Prostate gland (tissue), 2 donors: ENCODE results near the gene NOL9. TPM values are rescaled to one million over a fixed set of nuclear protein-coding genes. Genes with fewer than 3 reads are reported as not detected.

Experiments
- DNase-seq: peaks from one replicate; pipeline ENCODE4 v3.0.0-alpha.2; 2019; ENCODE audit warnings: low spot score
- H3K27ac ChIP-seq, 2 donors: fragments of 200-600 bp; sonication (generic); 2 replicates each; pipeline ENCODE4 v1.5.1; 2017 to 2019
- H3K27me3 ChIP-seq: fragments of 200-600 bp; sonication (generic); replicated peaks from 2 replicates; pipeline ENCODE4 v1.5.1; 2019; ENCODE audit not compliant: insufficient read depth
- H3K36me3 ChIP-seq, 2 donors: fragments of 200-600 bp; sonication (generic); 1 replicate in 1 of 2; 2 replicates in 1 of 2; pipeline versions ENCODE4 v1.5.1 to v1.8.1; 2017 to 2019
- H3K4me1 ChIP-seq: fragments of 200-600 bp; sonication (generic); replicated peaks from 2 replicates; pipeline ENCODE4 v1.5.1; 2019
- H3K4me3 ChIP-seq, 2 donors: fragments of 200-600 bp; sonication (generic); 2 replicates each; pipeline ENCODE4 v1.5.1; 2017 to 2019
- H3K9me3 ChIP-seq: fragments of 200-600 bp; sonication (generic); 2 replicates; pipeline ENCODE4 v1.5.1; 2017
- CTCF ChIP-seq, 4 experiments: fragments of 200-600 bp in 2 of 4; fragments of 450-650 bp in 2 of 4; sonication (generic) in 2 of 4; IDR thresholded peaks; 1 replicate in 3 of 4; 2 replicates in 1 of 4; pipeline ENCODE4 v1.5.1; 2016 to 2019; ENCODE audit warnings: antibody characterized with exemption in 4 of 4, mild to moderate bottlenecking in 2 of 4, moderate library complexity in 2 of 4
- POLR2A ChIP-seq: fragments of 450-650 bp; IDR thresholded peaks from one replicate; pipeline ENCODE4 v1.6.1; 2016; ENCODE audit warnings: antibody characterized with exemption, mild to moderate bottlenecking
- POLR2AphosphoS5 ChIP-seq: sonication (generic); formaldehyde crosslinking; IDR thresholded peaks from one replicate; pipeline ENCODE4 v1.6.1; 2017; ENCODE audit warnings: antibody characterized with exemption
- WGBS: methylation state at CpG from one replicate; pipeline ENCODE4 v1.1.5; 2018; 5-methylcytosine and 5-hydroxymethylcytosine counted together
- intact Hi-C: fragments of 100-400 bp; cut with DNase I; formaldehyde crosslinking; loops from one replicate; pipeline ENCODE4 v1.14.2; 2022
- total RNA-seq, 2 donors: library from RNA; depleted of rRNA; stranded (reverse); fragments of >200 nt; gene quantifications; one replicate each; pipeline ENCODE4 v1.1.0, GENCODE V29; 2016

Gene NOL9
- total RNA-seq, 2 donors from 2014 or later = 15.7 to 20.9 TPM

DNA sequence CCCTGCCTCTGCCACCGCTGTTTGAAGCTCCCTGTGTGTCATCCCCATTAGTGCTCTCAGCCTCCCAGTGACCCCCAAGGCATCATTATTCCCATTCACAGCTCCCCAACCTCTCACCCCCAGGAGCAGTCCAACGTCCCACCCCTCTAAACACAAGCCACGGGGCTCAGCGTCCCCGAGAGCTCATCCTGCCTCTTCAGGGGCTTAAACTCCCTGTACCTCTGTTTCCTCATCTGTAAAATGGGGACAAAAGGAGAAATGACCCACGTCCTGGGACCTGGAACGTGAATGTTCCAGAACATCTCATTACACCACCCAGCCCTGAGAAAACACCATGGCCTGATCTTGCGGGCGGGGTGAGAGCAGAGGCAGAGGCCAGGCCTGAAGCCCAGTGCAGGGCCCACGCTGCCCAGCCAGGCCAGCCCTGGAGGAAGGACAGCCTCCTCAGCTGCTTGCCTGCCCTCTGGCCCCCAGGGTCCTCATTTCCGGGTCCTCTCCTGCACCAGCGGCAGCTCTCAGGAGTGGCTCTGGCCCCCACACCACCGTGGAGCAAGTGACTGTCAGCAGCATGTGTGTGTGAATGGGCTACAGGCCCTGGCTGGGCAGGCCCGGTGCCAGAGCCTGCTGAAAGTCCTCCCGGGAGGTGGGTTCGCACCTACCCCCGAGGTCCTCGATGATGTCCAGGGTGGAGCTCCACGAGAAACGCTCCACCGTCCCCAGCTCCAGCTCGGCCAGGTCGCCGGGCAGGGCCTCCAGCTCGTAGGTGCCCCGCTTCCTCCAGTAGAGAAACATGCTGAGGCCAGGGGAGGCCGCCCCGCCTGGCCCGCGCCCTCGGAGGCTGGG is 48.7 kb downstream of the NOL9 start:
- H3K27me3 ChIP-seq = no peaks in the 10 kb centered on the region

GRCh38 chr1:6504887-6505286 is 49.4 kb downstream of the NOL9 start:
- intact Hi-C loops = no loop called here
- DNase-seq = no peak
- WGBS = 89% methylated on average over 15 of the region's 15 CpGs
- Histone ChIP-seq H3K4me1 (no peaks in the 10 kb centered on the region), H3K27me3 (no peaks in the 10 kb centered on the region), H3K36me3 (no peaks in the 10 kb centered on the region), H3K9me3 (no peaks in the 10 kb centered on the region), H3K27ac (no peak overlapping the region), H3K4me3 (no peak overlapping the region)
- TF ChIP-seq POLR2A = no peak
- no peak for TF ChIP-seq POLR2AphosphoS5
- no peak for TF ChIP-seq CTCF (IDR thresholded peaks at IDR 0.05)

More for the DNA sequence above, 48.7 kb downstream of the NOL9 start:
- intact Hi-C loops = no loop called here
- no peaks in the 10 kb centered on the region for H3K4me1 ChIP-seq
- no peaks in the 10 kb centered on the region for H3K9me3 ChIP-seq
- no peak overlapping the region for H3K4me3 ChIP-seq
- DNase-seq = no peak
- 97% methylated on average over 17 of the region's 31 CpGs for WGBS
- no peak overlapping the region for H3K27ac ChIP-seq
- no peaks in the 10 kb centered on the region for H3K36me3 ChIP-seq
- TF ChIP-seq POLR2A (no peak), CTCF (IDR thresholded peaks at IDR 0.05) (no peak), POLR2AphosphoS5 (no peak)

DNA sequence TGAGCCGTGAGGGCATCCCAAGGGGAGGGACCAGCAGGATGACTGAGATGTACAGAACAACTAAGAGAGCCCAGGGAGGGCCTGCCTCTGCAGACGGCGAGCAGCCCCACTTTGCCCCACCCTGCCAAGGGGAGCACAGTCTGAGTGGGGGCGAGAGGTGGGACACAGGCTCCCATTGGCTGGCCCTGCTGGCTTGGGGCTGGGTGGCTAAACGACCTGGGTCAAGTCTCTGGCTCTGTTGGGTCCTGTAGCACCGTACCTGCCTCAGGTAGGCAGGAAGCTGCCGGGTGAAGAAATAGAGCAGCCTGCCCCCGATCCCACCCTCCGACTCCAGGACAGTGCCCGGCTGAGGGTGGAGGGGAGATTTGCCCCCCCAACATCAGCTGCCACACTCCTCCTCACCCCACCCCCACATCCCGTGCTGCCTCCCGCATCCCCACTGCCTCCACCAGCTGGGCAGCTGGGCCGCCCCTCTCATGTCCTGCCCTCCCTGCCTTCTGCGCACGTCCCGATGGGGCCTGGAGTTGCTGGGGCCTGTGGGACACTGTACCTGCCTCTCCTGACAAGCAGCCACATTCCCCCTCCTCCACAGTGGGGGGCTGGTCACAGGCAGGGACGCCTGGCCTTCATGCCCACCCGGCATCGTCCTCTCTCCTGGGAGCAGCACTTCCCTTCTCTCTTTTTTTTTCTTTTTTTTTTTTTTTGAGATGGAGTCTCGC is 50.3 kb downstream of the NOL9 start:
- Histone ChIP-seq H3K36me3 (no peaks in the 10 kb centered on the region), H3K4me1 (no peaks in the 10 kb centered on the region), H3K27ac (no peak overlapping the region), H3K27me3 (no peaks in the 10 kb centered on the region), H3K4me3 (no peak overlapping the region), H3K9me3 (no peaks in the 10 kb centered on the region)
- 81% methylated on average over 20 of the region's 20 CpGs for WGBS
- no peak for TF ChIP-seq POLR2A
- DNase-seq = no peak
- intact Hi-C loops = no loop called here

GRCh38 chr1:6502000-6502891 is 52.1 kb downstream of the NOL9 start:
- intact Hi-C loops = no loop called here
- H3K27ac ChIP-seq = no peak overlapping the region
- no peak for DNase-seq
- no peaks in the 10 kb centered on the region for H3K36me3 ChIP-seq
- peaks cover 3% of the 10 kb centered on the region for H3K4me1 ChIP-seq
- no peaks in the 10 kb centered on the region for H3K27me3 ChIP-seq
- WGBS = 71% methylated on average over 29 of the region's 31 CpGs
- TF ChIP-seq POLR2AphosphoS5 (no peak), CTCF (IDR thresholded peaks at IDR 0.05) (no peak), POLR2A (no peak)
- no peaks in the 10 kb centered on the region for H3K9me3 ChIP-seq
- no peak overlapping the region for H3K4me3 ChIP-seq

- Histone ChIP-seq H3K4me1 (peaks cover 3% of the 10 kb centered on the region), H3K36me3 (no peaks in the 10 kb centered on the region), H3K4me3 (no peak overlapping the region), H3K27ac (no peak overlapping the region), H3K9me3 (no peaks in the 10 kb centered on the region), H3K27me3 (no peaks in the 10 kb centered on the region)
- no peak for DNase-seq
- intact Hi-C loops = no loop called here
- TF ChIP-seq POLR2AphosphoS5 = no peak
- no peak for TF ChIP-seq CTCF (IDR thresholded peaks at IDR 0.05)
- TF ChIP-seq POLR2A = no peak
- whole genome bisulfite sequencing = 84% methylated on average over 10 of the region's 10 CpGs
These were observed 53.0 kb downstream of the NOL9 start for GRCh38 chr1:6501279-6501813.
